H1 (cell line): Measurements from ENCODE around the gene MOB1B. TPM values are rescaled to one million over a fixed set of nuclear protein-coding genes. Genes with fewer than 3 reads are reported as not detected.

Experiments used
- BCL11A ChIP-seq, 2 experiments: IDR thresholded peaks; one replicate each; pipeline ENCODE4 v1.6.1; 2011; ENCODE audit warnings: low read depth in 2 of 2, low read length in 2 of 2, mild to moderate bottlenecking in 2 of 2
- CHD7 ChIP-seq: fragments of 300-600 bp; sonication (generic); IDR thresholded peaks from 2 replicates; pipeline ENCODE4 v1.7.1; 2012; ENCODE audit warnings: low read length, moderate library complexity, mild to moderate bottlenecking, inconsistent platforms; ENCODE audit not compliant: insufficient replicate concordance
- FOSL1 ChIP-seq: IDR thresholded peaks from 2 replicates; pipeline ENCODE4 v1.6.1; 2011; ENCODE audit warnings: mild to moderate bottlenecking, low read depth, low read length, moderate library complexity; ENCODE audit not compliant: insufficient read depth
- SP2 ChIP-seq: IDR thresholded peaks from 2 replicates; pipeline ENCODE4 v1.6.1; 2012; ENCODE audit warnings: mild to moderate bottlenecking, low read length, inconsistent platforms
- SUZ12 ChIP-seq: fragments of 200-600 bp; sonication (generic); IDR thresholded peaks from 2 replicates; pipeline ENCODE4 v1.6.1; 2012; ENCODE audit warnings: mild to moderate bottlenecking, inconsistent platforms, low read length, moderate library complexity, mixed read lengths
- TBP ChIP-seq: IDR thresholded peaks from 2 replicates; pipeline ENCODE4 v1.6.1; 2011; ENCODE audit warnings: low read depth, low read length, improper control_type of control experiment
- YY1 ChIP-seq: IDR thresholded peaks from 2 replicates; pipeline ENCODE4 v1.6.1; 2011; ENCODE audit warnings: low read depth, mild to moderate bottlenecking, low read length
- polyA plus RNA-seq, 7 experiments: library from polyadenylated mRNA; depleted of rRNA in 3 of 7; stranded (reverse) in 5 of 7; unstranded in 2 of 7; fragments of >200 nt in 5 of 7; fragments of 200-250 nt in 2 of 7; gene quantifications; 1 replicate in 5 of 7; 2 replicates in 1 of 7; 4 replicates in 1 of 7; pipeline versions ENCODE4 v1.2.1 to v1.2.3, GENCODE V29; 2011 to 2013; ENCODE audit warnings: missing spikeins in 2 of 7, mixed read lengths in 2 of 7
- total RNA-seq: library from RNA; stranded (reverse); fragmentation: NEBNext Ultra II Directional; extraction: Animal tissue kit (Norgen Biotek cat#: 25700); gene quantifications from 2 replicates; pipeline ENCODE4 v1.2.1, GENCODE V29; 2021

Gene MOB1B
- total and polyA plus RNA-seq, 2 of the 8 experiments (the other 6 are each of a cell fraction or from before 2014, with no cell fraction given), result 3.8 to 33.5 TPM

GRCh38 chr4:71026086-71026485 is 123.9 kb downstream of the MOB1B start (continued):
- TF ChIP-seq CHD7, result no peak
- TF ChIP-seq BCL11A (IDR thresholded peaks at IDR 0.05; ENCODE audit: low read depth in 2 of 2, low read length in 2 of 2), result no peak
- no peak for TF ChIP-seq TBP
- no peak for TF ChIP-seq FOSL1
- no peak for TF ChIP-seq SUZ12
- TF ChIP-seq SP2, result no peak
- TF ChIP-seq YY1, result no peak
